Type B pancreatic cell (in vitro differentiated cells): Measurements from ENCODE around the gene STXBP4. TPM values are rescaled to one million over a fixed set of nuclear protein-coding genes. Genes with fewer than 3 reads are reported as not detected.

ENCODE experiments used
- DNase-seq: peaks from one replicate; pipeline ENCODE4 v3.0.0; 2021; ENCODE audit warnings: mixed read lengths; ENCODE audit not compliant: unreplicated experiment; ENCODE audit errors: extremely low spot score
- H3K27ac Mint-ChIP-seq: 2 replicates; pipeline ENCODE4 v1.8.0; 2021; ENCODE audit warnings: mild to moderate bottlenecking, mixed read lengths
- H3K27me3 Mint-ChIP-seq: 2 replicates; pipeline ENCODE4 v1.8.0; 2021; ENCODE audit warnings: mixed read lengths
- H3K36me3 Mint-ChIP-seq: 2 replicates; pipeline ENCODE4 v1.8.0; 2021; ENCODE audit warnings: mixed read lengths
- H3K4me1 Mint-ChIP-seq: one replicate; pipeline ENCODE4 v1.8.0; 2021; ENCODE audit warnings: mixed read lengths; ENCODE audit not compliant: unreplicated experiment
- H3K4me3 Mint-ChIP-seq: 2 replicates; pipeline ENCODE4 v1.8.0; 2021; ENCODE audit warnings: mild to moderate bottlenecking, mixed read lengths
- H3K9me3 Mint-ChIP-seq: 2 replicates; pipeline ENCODE4 v1.8.0; 2021; ENCODE audit warnings: mixed read lengths
- total RNA-seq: library from RNA; stranded (reverse); gene quantifications from 2 replicates; pipeline ENCODE4 v1.2.1, GENCODE V29; 2021; ENCODE audit warnings: low replicate concordance
- TF ChIP-seq, protein P1 (sequence below): fragments of 200-600 bp; sonication (generic); conservative IDR thresholded peaks from 2 replicates; pipeline ENCODE4 v1.5.0; 2021; ENCODE audit warnings: antibody characterized with exemption, mild to moderate bottlenecking

The STXBP4 gene
- total RNA-seq, 1 donor from 2014 or later = 23.7 TPM

DNA sequence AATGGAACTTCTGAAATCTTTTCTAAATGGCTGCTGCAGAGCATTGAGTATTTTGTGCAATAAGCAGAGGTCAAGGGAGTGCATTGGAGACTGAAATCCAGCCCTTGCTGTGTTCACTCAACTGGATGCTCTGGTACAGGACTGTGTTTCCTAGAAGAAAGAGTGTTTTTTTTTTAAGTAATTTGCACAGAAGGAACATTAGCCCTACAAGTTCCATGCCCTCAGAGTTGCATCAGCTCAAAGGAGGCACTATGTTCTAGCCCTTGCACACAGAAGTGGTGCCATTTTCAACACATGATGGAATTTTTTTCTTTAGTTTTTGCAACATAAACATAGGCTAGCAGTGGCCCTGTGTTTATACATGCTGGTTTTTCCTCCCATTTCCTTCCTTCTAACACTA lies 152.1 kb downstream of the STXBP4 start:
- Mint-ChIP-seq H3K9me3 (no peaks in the 10 kb centered on the region), H3K36me3 (no peaks in the 10 kb centered on the region), H3K4me3 (no peak overlapping the region), H3K4me1 (no peaks in the 10 kb centered on the region), H3K27ac (no peak overlapping the region), H3K27me3 (no peaks in the 10 kb centered on the region)
- DNase-seq = no peak
- TF ChIP-seq, protein P1, sequence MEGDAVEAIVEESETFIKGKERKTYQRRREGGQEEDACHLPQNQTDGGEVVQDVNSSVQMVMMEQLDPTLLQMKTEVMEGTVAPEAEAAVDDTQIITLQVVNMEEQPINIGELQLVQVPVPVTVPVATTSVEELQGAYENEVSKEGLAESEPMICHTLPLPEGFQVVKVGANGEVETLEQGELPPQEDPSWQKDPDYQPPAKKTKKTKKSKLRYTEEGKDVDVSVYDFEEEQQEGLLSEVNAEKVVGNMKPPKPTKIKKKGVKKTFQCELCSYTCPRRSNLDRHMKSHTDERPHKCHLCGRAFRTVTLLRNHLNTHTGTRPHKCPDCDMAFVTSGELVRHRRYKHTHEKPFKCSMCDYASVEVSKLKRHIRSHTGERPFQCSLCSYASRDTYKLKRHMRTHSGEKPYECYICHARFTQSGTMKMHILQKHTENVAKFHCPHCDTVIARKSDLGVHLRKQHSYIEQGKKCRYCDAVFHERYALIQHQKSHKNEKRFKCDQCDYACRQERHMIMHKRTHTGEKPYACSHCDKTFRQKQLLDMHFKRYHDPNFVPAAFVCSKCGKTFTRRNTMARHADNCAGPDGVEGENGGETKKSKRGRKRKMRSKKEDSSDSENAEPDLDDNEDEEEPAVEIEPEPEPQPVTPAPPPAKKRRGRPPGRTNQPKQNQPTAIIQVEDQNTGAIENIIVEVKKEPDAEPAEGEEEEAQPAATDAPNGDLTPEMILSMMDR = no peak

DNA sequence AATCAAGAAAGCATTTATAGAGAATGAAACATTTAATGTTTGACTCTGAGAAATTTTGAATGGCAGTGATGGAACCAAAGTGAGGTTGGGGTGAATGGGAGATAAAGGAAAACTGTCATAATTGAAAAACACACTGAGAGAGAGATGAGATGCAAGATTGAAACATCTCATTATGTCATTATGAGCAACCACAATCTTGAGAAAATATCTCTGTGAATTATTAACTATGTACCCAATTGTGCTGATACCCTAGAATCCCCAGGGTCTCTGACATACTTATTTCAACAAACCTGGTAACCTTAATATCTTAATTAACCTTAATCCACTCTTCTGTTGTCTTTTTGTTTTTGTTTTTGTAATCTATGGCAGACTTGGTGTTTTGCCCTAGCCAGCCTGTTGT lies 152.7 kb downstream of the STXBP4 start:
- Mint-ChIP-seq H3K4me3 (no peak overlapping the region), H3K27me3 (no peaks in the 10 kb centered on the region), H3K4me1 (no peaks in the 10 kb centered on the region), H3K27ac (no peak overlapping the region), H3K9me3 (no peaks in the 10 kb centered on the region), H3K36me3 (no peaks in the 10 kb centered on the region)
- TF ChIP-seq, protein P1 = no peak
- DNase-seq = no peak

DNA sequence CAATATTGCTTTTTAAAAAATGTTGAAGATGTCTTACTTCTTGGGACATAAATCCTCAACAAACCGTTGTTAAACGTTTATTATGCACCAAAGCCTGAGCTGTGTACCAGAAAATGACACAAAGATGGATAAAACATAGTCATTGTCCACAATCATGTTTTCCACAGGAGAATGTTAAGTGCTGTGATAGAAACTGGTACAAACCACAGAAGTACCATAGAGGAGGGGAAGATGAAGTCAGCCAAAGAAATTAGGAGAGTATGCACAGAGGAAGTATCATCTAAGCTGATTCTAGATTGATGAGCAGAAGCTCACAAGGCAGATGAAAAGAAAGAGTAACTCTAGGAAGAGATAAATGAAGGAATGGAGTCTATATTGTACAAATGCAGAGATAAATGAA lies 153.5 kb downstream of the STXBP4 start:
- no peak for DNase-seq
- TF ChIP-seq, protein P1 = no peak
- Mint-ChIP-seq H3K36me3 (no peaks in the 10 kb centered on the region), H3K4me3 (no peak overlapping the region), H3K4me1 (no peaks in the 10 kb centered on the region), H3K27ac (no peak overlapping the region), H3K27me3 (no peaks in the 10 kb centered on the region), H3K9me3 (no peaks in the 10 kb centered on the region)

DNA sequence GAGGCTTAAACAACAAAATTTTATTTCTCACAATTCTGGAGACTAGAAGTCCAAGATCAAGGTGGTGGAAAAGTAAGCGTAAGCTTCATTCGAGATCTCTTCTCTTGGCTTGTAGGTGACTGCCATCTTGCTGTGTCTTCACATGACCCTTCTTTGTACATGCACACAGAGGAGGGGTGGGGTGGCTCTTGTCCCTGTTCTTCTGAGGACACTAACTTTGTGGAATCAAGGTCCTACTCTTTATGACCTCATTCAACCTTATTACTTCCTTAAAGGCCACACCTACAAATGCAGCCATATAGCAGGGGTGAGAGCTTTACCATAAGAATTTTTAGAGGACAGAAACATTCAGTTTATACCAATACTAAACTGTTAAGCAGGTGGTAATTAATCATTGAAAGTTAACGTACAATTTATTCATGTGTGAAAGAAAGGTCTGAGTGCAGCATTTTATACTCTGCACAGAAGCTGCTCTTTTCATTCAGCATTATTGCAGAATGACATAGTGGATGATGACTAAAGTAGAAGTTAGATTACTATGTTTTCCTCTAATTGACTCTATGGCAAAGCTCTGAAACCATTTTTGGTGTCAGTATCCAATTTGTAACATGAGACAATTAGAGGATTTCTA lies 156.3 kb downstream of the STXBP4 start:
- Mint-ChIP-seq H3K27ac (no peak overlapping the region), H3K9me3 (no peaks in the 10 kb centered on the region), H3K4me3 (no peak overlapping the region), H3K36me3 (peaks cover 4% of the 10 kb centered on the region), H3K4me1 (no peaks in the 10 kb centered on the region), H3K27me3 (no peaks in the 10 kb centered on the region)
- DNase-seq = no peak
- TF ChIP-seq, protein P1 = no peak

DNA sequence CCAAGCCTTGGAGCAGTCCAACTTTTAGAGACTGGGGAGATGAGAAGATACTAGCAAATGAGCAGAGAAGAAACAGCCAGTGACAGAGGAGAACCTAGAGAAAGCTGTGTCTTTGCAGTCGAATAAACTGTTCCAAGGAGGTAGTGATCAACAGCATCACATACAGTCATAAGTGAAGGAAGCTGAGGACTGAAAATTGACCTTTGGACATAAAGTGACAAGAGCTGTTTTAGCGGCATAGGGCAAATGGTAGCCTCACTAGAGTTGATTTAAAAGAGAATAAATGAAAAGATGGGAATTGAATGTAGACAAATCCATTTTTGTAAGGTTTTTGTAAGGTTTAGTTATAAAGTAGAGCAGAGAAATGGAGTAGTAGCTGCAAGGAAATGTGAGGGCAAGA lies 165.0 kb downstream of the STXBP4 start:
- TF ChIP-seq, protein P1 = no peak
- no peak for DNase-seq
- Mint-ChIP-seq H3K4me1 (no peaks in the 10 kb centered on the region), H3K9me3 (no peaks in the 10 kb centered on the region), H3K36me3 (no peaks in the 10 kb centered on the region), H3K27me3 (no peaks in the 10 kb centered on the region), H3K4me3 (no peak overlapping the region), H3K27ac (no peak overlapping the region)
